ENCODE data around the gene ALX3.

GRCh38 chr1:110024613-110025012 lies 45.9 kb downstream of the ALX3 start:
- TF ChIP-seq, protein P1, sequence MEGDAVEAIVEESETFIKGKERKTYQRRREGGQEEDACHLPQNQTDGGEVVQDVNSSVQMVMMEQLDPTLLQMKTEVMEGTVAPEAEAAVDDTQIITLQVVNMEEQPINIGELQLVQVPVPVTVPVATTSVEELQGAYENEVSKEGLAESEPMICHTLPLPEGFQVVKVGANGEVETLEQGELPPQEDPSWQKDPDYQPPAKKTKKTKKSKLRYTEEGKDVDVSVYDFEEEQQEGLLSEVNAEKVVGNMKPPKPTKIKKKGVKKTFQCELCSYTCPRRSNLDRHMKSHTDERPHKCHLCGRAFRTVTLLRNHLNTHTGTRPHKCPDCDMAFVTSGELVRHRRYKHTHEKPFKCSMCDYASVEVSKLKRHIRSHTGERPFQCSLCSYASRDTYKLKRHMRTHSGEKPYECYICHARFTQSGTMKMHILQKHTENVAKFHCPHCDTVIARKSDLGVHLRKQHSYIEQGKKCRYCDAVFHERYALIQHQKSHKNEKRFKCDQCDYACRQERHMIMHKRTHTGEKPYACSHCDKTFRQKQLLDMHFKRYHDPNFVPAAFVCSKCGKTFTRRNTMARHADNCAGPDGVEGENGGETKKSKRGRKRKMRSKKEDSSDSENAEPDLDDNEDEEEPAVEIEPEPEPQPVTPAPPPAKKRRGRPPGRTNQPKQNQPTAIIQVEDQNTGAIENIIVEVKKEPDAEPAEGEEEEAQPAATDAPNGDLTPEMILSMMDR (IDR thresholded peaks at IDR 0.05): no peak
- TF ChIP-seq EP300 (IDR thresholded peaks at IDR 0.05; ENCODE audit: low read depth) (no peak), POLR2A (IDR thresholded peaks at IDR 0.05) (no peak), POLR2AphosphoS5 (IDR thresholded peaks at IDR 0.05) (no peak)

All from transverse colon (tissue), 4 donors.